Testis (tissue), 2 donors: ENCODE results near the gene ZNF681.

Experiments
- CTCF ChIP-seq, 3 experiments: fragments of 450-650 bp in 2 of 3; fragments of 200-600 bp in 1 of 3; sonication (generic) in 1 of 3; IDR thresholded peaks; one replicate each; pipeline ENCODE4 v1.5.1; 2016 to 2019; ENCODE audit warnings: antibody characterized with exemption in 3 of 3, mild to moderate bottlenecking in 2 of 3, moderate library complexity in 1 of 3
- POLR2A ChIP-seq: fragments of 450-650 bp; IDR thresholded peaks from one replicate; pipeline ENCODE4 v1.6.1; 2017; ENCODE audit warnings: antibody characterized with exemption, mild to moderate bottlenecking, moderate library complexity

- no peak for TF ChIP-seq CTCF (IDR thresholded peaks at IDR 0.05)
- no peak for TF ChIP-seq POLR2A
Measured at GRCh38 chr19:23699521-23699860, 59.2 kb downstream of the ZNF681 start.
